SHP77 (cell line): Measurements from ENCODE around the gene CASZ1.

ENCODE experiments used
- DNase-seq, 2 experiments: peaks; one replicate each; lab custom pipeline; 2025; lab: John Stamatoyannopoulos, UW

Gene CASZ1

DNA sequence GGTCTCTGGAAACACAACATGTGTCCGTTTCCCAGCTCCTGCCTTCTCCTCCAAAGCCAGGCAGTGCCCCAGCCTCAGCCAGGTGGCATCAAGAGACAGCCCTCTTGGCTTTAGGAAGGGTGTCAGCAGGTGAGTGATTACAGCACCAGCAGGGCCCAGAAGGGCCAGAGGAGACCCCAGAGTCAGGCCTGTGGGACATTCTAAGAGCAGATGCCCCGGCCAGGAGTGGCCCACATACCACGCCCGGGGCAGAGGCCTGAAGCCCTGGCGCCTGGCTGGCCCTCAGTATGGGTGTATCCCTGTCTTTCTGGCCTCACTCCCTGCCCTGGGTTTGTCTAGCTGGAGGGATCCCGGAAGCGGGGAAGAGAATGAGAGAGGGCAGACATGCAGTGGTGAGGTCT, 109.2 kb downstream of the CASZ1 start:
- DNase-seq: no peak

DNA sequence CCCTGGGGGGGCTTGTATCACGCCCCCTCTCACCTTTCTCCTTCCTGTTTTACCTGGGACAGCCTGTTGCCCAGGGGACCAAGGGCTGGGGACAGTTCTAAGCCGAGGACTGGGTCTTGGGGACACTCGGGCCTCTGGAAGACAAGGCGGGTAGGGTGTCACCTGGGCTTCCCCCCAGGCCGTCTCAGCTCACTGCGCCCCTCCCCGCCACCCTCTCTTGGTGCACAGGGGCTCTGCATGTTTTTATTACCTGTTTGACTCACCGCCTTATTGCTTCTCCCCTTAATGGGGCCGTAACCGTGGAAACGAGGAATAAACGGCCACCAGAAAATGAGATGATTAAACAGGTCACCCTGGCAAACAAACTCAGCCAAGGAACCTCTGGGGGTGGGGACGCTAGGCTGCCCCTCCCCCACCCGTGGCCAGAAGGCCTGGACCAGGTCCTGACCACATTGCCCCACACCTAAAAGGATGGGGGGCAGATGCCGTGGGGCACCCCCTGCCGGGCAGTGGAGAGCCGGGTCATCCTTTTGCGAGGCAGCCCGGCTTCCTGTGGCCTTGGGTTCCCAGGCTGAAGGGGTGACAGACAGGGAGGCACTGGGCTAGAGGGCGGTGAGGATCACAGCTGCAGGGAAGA, 109.9 kb downstream of the CASZ1 start:
- peak; percentile 50 to 52 for DNase-seq

DNA sequence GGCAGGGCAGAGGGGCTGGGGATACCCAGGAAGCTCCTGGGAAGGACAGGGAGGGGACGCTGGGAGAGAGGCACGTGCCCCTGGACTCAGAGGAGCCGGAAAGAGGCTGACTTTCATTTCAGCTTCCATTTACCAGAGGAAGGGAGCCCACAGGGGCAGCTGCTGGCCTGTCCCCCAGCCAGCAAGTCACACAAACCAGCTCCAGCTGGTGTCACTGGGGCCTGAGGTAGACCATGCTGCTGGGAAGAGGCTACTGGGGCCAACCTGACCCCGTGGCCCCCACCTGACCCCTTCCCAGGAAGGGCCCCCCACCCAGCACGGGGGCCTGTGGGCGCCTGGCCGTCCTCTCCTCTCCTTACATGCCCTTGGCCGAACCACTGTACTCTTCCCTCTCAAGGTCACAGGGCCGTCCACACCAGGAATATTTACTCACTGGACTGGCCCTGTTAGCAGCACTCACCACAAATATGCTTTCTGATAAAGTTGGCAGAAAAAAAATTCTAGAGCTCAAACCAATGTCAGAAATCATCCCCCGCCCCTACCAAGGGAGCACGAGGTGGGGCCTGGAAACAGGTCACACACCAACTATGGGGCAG, 110.5 kb downstream of the CASZ1 start:
- peak; percentile 30 to 66 for DNase-seq

DNA sequence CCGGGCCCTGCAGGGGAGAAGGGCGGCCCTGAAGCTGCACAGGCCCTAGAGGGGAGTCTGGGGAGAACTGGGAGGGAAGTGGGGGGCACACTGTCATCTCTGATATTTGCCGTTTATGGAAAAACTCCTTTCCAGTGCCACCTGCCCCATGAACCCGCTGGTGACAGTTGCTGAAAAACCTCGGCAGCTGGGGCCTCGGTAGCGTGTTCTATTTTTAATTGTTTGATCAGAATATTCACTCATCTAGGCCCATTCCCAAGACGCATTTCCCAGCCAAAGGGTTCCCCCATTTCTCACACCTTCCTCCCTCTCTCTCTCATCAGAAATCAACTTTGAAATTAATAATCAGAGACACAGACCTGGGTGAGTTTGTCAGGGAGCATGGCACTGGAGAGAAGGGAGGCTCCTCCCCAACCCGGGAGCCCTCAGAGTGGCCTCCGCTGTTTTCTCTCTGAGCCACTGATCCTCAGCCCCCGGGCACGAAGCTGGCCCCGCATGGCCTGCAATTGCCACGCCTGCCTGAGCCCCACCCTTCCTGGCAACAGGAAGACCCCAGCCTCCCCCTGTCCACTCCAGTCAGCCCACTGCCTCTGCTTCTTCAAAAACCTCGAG, 111.1 kb downstream of the CASZ1 start:
- peak in 1 of 2 experiments; percentile 66 for DNase-seq

DNA sequence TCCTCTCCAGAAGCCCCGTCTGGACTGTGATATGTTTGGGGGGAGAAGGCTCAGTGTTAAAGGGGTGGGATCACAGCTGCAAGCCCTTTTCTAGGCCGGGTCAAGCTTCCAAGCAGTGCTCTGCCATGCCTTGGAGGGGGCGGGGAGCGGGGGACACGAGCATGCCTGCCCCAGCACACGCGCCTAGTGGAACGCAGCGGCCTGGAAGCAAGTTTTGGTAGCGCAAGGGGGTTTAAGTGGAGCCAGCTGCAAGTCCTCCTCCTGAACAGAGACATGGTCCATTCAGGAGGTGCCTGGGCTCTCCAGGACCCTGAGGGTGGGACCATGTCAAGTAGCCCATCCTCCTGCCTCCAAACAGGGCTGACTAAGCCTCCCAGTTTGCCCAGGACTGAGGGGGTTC, 112.2 kb downstream of the CASZ1 start:
- DNase-seq: no peak

DNA sequence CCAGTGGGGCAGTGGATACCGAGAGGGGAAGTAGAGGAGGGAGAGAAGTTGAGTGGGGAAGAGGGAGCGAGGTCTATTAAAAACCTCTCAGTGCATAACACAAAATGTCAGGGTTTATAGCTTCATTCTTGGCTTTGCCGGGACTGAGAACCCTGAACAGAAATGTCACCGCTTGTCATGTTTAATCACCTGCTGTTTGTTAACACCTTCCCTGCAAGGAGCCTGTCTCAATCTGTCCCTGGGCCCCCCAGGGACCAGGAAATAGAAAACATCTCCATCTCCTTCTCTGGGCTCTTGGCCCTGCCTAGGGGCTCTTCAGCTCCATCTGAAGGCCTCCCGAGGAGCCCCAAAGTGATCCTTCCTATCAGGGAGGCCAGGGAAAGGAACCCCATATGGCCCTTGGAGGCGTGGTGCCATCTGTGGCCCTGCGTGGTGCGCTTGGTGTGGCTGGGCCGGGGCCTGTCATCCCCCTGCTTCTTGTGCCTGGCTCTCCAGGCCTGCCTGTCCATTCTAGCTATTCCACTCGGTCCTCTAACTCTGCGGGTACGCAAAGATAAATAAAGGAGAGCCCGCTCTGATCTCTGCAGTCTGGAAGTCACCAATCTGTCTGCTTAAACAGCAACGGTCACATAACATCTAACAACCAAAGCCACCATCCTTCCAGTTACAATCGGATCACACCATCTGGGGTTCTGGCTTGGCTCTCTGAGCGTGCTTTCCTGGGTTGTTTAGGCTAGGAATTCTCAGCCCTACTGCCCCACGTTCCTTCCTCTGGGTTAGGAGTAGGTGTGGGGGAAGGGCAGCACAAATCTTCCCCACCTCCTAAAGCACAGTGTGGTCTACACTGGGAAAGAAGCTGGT, 113.8 kb downstream of the CASZ1 start:
- no peak for DNase-seq

DNA sequence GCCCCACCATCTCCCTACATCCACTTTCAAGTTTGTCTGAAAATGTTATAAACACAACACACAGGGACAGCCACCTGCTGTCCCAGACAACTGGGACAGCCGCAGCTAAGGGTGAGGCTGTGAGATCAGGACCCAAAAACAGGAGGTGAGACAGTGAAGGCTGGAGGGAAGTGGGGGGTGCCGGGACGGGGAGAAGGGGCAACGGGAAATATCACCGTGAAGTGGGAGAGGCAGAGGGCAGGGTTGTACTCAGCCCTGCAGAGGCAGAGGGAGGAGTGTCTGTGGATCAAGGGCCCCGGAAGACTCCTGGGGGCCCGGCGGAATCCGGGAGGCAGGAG, 114.4 kb downstream of the CASZ1 start:
- DNase-seq: no peak

DNA sequence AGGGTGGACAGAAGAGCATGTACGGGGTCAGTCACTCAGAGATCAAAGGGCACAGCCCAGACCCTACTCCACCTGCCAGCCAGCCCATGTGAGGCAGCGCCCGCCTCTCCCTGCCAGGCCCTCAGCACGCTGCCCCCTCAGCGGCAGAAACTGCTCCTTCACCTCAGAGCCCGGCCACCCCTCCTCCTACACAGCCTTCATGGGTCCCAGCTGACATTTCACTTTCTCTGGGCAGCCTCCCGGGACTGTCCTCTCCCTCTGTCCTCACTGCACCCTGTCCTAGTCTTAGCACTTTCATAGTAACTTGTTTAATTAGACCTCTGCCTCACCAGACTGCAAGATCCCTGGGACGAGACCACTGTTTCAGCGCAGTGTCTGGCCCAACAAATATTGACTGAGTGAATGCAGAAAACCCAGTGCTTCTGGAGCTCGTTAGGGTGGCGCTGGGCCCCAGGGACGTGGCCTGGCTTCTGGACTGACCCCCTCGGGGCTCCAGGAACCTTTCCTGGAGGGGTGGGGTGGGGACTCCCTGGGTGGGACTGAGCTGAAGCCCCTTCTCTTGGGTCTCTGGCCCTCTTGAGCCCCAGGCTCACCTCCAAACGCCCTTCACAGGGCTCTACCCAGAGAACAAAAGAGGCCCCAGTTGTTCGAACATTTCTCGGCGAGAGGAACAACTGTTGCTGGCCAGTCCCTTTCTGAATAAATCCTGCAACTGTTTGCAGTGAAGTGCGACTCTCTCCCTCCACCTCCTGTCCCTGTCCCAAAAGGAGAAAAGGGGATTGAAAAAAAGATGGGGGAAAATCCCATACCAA, 114.9 kb downstream of the CASZ1 start:
- no peak for DNase-seq

DNA sequence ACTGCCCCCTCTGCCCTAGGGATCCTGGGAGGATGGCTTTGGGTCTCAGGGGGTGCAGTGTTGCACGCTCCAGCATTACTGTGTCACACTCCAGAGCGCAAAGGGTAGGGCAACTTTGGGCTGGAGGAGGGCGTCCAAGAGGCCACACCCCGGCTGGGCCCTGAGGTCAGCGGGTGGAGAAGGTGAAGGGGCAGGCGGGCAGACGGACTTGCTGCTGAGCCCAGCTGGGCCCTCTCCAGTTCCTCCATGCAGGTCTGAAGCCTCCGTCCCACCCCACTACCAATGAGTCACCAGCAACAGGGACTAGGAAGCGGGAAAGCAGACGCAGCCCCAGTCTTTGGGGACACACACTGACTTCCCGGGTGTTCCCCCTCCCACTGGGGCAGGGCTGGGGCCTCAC, 116.0 kb downstream of the CASZ1 start:
- DNase-seq: no peak

DNA sequence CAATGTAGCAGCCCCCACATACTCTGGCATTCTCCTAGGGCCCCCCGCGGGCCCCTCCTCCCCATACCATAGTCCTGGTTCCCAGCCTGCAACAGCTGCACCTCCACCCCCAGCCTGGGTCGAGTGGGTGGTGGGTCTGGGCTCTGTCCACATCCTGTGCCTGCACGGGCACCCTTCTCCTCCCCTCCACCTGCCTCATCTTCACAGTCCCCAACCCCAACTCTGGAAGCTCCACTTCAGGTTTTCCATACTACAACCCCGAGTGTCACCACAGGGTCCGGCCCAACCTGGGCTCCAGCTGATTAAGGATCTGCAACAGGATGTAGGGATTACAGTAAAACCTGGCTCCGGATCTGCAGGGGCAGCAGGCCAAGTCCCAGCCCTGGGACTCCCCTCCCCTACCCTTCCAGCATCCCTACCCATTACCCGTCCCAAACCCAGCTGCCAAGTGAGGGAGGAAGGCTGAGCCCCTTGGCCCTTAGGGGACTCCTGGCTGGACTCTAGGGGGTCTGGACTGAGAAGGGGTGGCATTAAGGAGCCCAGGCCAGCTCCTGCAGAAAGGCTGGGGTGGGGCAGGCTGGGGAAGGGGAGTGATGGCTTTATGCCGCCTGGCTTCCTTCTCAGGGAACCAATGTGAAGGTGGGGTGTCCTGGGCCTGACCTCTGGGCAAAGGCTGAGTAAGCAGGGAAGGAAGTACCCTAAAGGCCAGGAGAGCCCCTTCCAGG, 116.8 kb downstream of the CASZ1 start:
- DNase-seq: peak; percentile 92 to 96

DNA sequence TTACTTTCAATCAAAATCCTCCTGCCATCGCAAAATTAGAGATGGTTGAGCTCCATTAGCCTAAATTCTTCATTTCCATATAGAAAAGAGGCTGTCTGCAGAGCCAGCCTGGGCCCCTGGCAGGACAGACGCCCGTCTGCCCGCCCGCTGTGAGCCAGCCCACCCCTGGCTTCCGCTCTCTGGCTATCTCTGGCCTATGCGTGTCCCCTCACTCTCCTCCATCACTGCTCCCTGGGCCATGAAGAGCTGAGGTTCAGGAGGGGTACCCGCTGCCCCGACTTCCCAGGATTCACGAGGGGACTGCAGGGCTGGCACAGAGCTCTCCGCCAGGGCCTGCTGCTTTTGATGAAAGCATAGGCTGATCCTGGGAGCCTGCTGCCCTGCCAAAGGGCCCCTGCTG, 117.6 kb downstream of the CASZ1 start:
- no peak for DNase-seq

DNA sequence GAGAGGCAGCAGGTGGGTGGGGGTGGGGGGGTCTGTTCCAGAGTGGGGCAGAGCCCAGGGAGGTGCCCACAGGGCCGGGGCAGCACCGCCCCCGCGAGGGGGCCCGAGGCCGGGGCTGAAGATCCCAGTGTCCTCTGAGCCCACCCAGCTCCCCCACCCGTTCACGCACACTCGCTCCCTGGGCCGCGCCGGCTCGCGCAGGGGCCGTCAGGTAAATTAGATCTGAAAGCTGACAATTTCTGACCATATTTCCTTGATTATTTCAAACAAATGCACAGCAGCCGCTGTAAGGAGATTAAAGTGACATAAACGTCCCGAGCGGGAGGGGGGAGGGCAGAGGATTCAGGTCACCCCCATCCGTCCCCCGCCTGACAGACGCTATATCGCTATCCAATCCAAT, 118.0 kb downstream of the CASZ1 start:
- no peak for DNase-seq

DNA sequence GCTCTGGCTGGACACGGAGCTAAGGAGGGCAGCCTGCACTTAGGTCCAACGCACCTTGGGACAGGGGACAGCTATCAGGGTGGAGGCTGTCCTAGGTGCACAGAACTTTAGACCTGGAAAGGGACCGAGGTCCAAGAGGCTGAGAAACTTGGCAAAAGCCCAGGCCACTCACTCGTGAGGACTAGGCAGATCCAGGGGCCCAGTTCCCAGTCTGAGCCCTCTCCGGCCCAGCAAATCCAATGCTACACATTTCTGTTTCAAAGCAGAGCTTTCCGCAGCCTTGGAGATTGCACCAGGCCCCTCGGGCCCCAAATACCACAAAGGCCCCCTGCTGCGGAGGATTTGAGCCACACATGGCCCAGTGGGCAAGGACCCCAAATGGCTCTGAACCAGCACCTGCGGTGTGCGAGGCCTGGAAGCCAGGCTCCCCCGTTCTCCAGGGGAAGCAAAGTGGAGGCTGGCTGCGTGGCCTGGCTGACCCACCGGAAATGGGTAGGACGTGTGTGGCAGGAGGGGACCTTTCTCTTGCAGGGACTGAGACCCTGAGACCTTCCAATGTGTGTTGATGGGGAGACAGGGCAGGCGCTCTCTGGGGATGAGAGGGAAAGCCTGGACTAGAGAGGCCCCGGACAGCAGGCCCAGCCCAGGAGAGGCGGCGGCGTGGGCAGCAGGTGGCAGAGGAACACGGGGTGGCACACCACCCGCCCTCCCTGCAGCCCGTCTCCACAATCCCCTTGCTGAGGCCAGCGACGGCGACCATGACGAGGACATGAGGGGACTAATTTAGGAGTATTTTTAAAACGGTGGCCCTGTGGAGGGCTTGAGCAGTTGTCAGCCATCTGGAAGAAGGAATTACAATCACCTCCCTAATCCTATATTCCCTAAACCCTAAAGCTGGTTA, 118.7 kb downstream of the CASZ1 start:
- peak in 1 of 2 experiments; percentile 20 for DNase-seq

DNA sequence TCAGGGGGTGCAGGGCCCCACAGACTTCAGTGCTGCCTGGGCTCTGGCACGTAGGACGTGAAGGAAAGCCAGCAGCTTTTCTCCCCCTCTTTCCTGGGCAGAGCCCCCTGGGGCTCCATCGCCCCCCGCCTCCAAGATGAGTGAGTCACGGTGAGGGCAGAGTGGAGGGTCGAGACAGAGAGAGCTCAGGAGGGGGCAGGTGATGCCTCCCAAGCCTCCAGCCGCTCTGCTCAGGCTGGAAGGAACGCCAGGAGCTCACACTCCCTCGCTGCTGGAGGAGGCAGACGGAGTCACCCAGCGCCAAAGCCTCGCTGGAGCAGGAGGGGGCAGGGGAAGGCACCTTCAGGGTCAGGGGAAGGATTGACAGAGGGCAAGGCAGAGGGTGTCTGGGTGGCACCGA, 119.5 kb downstream of the CASZ1 start:
- DNase-seq: peak in 1 of 2 experiments; percentile 27

DNA sequence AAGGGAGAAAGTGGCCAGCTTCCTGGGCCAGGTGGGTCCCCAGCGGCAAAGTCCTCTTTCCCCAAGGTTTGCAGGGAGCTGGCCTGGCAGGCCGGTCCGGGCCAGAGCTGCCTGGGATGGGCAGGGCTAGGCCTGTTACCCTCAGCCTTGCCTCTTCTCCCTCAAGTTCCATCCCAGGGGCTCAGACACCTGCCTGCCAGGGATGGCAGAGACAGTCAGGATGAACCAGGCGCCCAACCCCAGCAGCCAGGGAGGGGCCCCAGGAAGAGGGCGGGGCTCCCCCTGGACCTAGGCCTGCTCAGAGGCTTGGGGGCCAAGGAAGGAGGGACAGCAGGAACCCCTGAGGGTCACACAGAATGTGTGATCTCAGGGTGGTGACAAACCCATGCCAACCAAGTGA, 120.6 kb downstream of the CASZ1 start:
- peak in 1 of 2 experiments; percentile 33 for DNase-seq

DNA sequence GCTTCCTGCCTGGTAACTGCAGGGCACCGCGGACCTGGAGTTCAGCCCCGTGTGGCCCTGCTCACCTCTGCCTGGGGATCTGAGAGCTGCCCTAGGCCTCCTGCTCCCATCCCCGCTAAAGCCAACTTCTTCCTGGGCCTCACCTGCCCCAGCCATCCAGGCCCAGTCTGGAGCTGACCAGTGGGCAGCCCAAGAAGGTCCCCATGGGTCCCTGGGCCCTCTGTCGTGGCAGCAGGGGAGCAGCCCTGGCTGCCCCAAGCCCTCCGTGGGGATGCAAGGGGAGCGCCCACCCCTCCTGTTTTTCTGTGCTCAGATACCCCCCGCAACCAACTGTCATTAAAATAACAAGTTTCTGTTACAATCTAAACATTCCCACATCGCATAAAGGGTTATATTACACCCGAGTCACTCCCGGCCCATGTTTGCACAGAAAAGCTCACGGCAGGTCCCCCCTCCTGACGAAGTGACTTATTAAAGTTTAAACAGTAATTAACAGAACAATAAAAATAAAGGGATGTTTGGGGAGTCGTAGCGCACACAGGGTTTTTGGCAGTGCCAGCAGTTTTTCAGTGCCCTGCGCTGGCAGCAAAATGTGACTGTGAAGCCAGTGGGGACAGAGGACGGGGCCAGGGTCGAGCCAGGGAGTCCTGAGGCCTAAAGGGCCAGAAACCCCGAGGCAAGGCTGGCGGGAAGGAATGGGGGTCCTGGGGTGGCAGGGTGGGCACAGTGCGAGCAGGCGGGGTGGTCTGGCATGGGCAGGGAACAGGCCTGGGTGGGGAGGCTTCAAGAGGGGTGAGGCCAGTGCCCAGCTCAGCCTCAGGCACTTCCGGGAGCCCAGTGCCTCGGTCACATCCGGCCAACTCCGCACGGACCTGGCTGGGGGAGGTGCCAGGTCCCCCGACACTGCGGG, 121.5 kb downstream of the CASZ1 start:
- peak; percentile 40 to 69 for DNase-seq

DNA sequence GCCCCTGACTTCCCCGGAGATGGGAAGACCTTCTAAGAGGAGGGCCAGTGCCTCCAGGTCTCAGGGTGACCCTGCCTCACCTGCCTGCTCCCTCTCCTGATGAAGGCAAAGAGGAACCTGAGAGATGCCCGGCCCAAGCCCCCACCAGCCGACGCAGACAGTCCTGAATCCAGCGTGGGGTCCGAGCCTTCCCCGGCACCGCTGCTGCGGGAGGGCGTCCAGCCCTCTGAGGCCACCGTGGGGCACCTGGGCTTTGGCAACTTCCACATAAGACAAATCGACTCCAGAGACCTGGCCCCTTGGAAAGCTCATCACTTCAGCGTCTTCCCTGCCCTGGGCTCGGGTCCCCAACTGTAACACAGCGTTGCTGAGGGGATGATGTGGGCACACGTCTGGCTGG, 122.2 kb downstream of the CASZ1 start:
- DNase-seq: no peak

DNA sequence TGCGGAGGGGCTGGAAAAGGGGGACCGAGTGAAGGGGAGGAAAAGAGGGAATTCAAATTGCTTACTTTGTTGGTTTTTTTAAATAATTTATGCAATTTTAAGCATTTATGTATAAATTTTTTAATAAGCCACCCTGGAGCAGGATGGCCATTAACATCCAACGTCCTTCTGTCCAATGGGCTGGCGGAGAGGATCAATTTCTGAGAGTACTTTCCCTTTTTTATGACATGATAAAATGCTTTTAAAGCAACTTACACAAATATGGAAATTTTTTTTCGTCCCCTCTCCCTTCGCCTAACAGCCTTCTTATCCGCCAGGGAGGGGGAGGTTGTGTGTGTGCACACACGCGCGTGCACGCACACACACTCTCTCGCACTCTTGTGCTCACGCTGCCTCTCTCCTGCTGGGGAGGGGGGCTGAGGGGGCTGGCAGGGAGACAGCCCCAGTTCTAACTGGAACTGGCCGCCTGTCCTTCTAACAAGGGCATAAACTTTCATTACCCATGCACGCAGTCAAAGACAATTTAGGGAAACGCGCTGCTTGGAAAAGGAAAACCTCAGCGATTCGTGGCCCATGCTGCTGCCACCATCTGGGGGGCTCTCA, 123.2 kb downstream of the CASZ1 start:
- peak in 1 of 2 experiments; percentile 29 for DNase-seq
